ENCODE results near the gene LINGO1.

Gene LINGO1

GRCh38 chr15:77625376-77625775 is 7.3 kb downstream of the LINGO1 start:
- H3K27ac ChIP-seq, result no peak overlapping the region
- no peak for DNase-seq (ENCODE audit: low spot score)
- TF ChIP-seq CTCF (conservative IDR thresholded peaks at IDR 0.05; ENCODE audit: low read depth), result no peak
- ChIA-PET POLR2A (ENCODE audit: low non-redundant PET) (no interaction called here), CTCF (interaction anchor here (0.9 to 3.0 kb wide), 2 partner anchors 8 to 82 kb away, joined by 3 to 14 read pairs; partner anchors contain the start of gene LINGO1)

- ChIA-PET POLR2A (ENCODE audit: low non-redundant PET) (no interaction called here), CTCF (interaction anchor here (0.9 to 3.0 kb wide), 2 partner anchors 8 to 82 kb away, joined by 3 to 14 read pairs; partner anchors contain the start of gene LINGO1)
- no peak overlapping the region for H3K27ac ChIP-seq
- no peak for DNase-seq (ENCODE audit: low spot score)
- no peak for TF ChIP-seq CTCF (conservative IDR thresholded peaks at IDR 0.05; ENCODE audit: low read depth)
Observed at GRCh38 chr15:77624868-77625267, 7.8 kb downstream of the LINGO1 start.

DNA sequence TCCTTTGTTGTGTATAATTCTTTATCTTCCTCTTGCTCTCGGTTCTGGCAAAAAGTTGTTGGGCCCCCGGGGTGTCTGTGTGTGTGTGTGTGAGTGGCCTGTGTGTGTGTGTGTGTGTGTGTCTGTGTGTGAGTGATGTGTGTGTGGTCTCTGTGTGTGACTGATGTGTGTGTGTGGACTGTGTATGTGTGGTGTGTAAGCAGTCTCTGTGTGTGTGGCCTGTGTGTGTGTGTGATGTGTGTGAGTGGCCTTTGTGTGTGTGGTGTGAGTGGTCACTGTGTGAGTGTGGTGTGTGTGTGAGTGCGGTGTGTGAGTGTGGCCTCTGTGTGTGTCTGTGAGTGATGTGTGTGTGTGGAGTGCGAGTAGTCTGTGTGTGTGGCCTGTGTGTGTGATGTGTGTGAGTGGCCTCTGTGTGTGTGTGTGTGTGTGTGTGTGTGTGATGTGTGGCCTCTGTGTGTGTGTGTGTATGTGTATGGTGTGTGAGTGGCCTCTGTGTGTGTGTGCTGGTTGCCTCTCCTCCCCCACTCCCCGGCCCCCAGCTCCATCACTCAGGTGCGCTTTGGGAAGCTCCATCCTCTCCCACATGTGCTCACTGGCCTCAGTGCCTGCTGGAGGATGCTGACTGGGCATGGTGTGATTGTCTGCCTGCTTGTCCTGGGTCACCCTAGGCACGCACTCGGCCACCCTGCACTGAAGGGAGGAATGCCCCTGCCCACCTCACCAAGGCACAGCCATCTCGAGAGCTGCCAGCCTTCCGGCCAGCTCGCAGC is 8.8 kb downstream of the LINGO1 start:
- no peak for TF ChIP-seq CTCF (conservative IDR thresholded peaks at IDR 0.05; ENCODE audit: low read depth)
- DNase-seq (ENCODE audit: low spot score), result no peak
- ChIA-PET CTCF (interaction anchor here (3.0 kb wide), 1 partner anchor 9 kb away, joined by 14 read pairs; the partner anchor contains the start of gene LINGO1), POLR2A (ENCODE audit: low non-redundant PET) (no interaction called here)
- no peak overlapping the region for H3K27ac ChIP-seq

- CTCF ChIA-PET, result interaction anchor here (0.6 to 3.0 kb wide), 6 partner anchors 10 to 475 kb away, joined by 3 to 14 read pairs (median 4); partner anchors contain the start of gene LINGO1
- POLR2A ChIA-PET (ENCODE audit: low non-redundant PET), result interaction anchor here (0.6 kb wide), 1 partner anchor 114 kb away, joined by 7 read pairs; no protein-coding TSS in a partner anchor
- no peak overlapping the region for H3K27ac ChIP-seq
- DNase-seq (ENCODE audit: low spot score), result no peak
- no peak for TF ChIP-seq CTCF (conservative IDR thresholded peaks at IDR 0.05; ENCODE audit: low read depth)
Observed at GRCh38 chr15:77622934-77623754, 9.6 kb downstream of the LINGO1 start.

GRCh38 chr15:77622209-77622933 is 10.3 kb downstream of the LINGO1 start:
- no peak overlapping the region for H3K27ac ChIP-seq
- POLR2A ChIA-PET (ENCODE audit: low non-redundant PET), result no interaction called here
- TF ChIP-seq CTCF (conservative IDR thresholded peaks at IDR 0.05; ENCODE audit: low read depth), result no peak
- CTCF ChIA-PET, result interaction anchor here (0.6 to 3.0 kb wide), 7 partner anchors 11 to 474 kb away, joined by 3 to 14 read pairs (median 5); partner anchors contain the start of gene LINGO1
- no peak for DNase-seq (ENCODE audit: low spot score)

- no peak overlapping the region for H3K27ac ChIP-seq
Observed at GRCh38 chr15:77621847-77622208, 10.9 kb downstream of the LINGO1 start.

More at GRCh38 chr15:77621847-77622208, 10.9 kb downstream of the LINGO1 start:
- TF ChIP-seq CTCF (conservative IDR thresholded peaks at IDR 0.05; ENCODE audit: low read depth), result no peak
- CTCF ChIA-PET, result interaction anchor here (1.5 kb wide), 1 partner anchor 11 kb away, joined by 5 read pairs; the partner anchor contains the start of gene LINGO1
- POLR2A ChIA-PET (ENCODE audit: low non-redundant PET), result no interaction called here
- no peak for DNase-seq (ENCODE audit: low spot score)

All from RWPE1 (cell line).